Stimulated activated CD4-positive, alpha-beta T cell treated with anti-CD3 and anti-CD28 coated beads, Interleukin-15, amount 100 ng/mL, for 48 hours (primary cell): ENCODE measurements around the gene NID1.
A peak's percentile ranks its signal among the peaks of the same experiment; 100 is the strongest.

Experiments used
- DNase-seq, 2 donors: peaks; one replicate each; pipeline ENCODE4 v3.0.0-alpha.2; 2020; ENCODE audit warnings: low read depth in 2 of 2

Gene NID1

GRCh38 chr1:236064674-236065508 lies at the start of gene NID1:
TSS of gene NID1 (minus strand) at chr1:236065090. CDS start at chr1:236065079, 11 bp downstream.
- DNase-seq, result no peak

GRCh38 chr1:236114076-236114747 lies 49.3 kb upstream of the NID1 start:
- DNase-seq, result no peak

- DNase-seq, result no peak
Measured at GRCh38 chr1:236113324-236114032, 48.6 kb upstream of the NID1 start.

- no peak for DNase-seq
Measured at GRCh38 chr1:236112332-236112627, 47.4 kb upstream of the NID1 start.

- DNase-seq, result no peak
Measured at GRCh38 chr1:236111527-236112331, 46.8 kb upstream of the NID1 start.

- DNase-seq, result no peak
Measured at GRCh38 chr1:236110137-236110536, 45.2 kb upstream of the NID1 start.

GRCh38 chr1:236108027-236108648 lies 43.2 kb upstream of the NID1 start:
- DNase-seq, result no peak

GRCh38 chr1:236107121-236107907 lies 42.4 kb upstream of the NID1 start:
- DNase-seq, result no peak

- DNase-seq, result peak; percentile 18 to 53
Measured at GRCh38 chr1:236103646-236104218, 38.8 kb upstream of the NID1 start.

- DNase-seq, result no peak
Measured at GRCh38 chr1:236103059-236103458, 38.2 kb upstream of the NID1 start.

GRCh38 chr1:236102611-236103010 lies 37.7 kb upstream of the NID1 start:
- no peak for DNase-seq

GRCh38 chr1:236101233-236102200 lies 36.6 kb upstream of the NID1 start:
- no peak for DNase-seq

- DNase-seq, result no peak
Measured at GRCh38 chr1:236100799-236101198, 35.9 kb upstream of the NID1 start.

GRCh38 chr1:236099355-236099974 lies 34.6 kb upstream of the NID1 start:
- no peak for DNase-seq

- DNase-seq, result no peak
Measured at GRCh38 chr1:236098267-236098666, 33.4 kb upstream of the NID1 start.

GRCh38 chr1:236096660-236097482 lies 32.0 kb upstream of the NID1 start:
- peak; percentile 73 to 83 for DNase-seq

- no peak for DNase-seq
Measured at GRCh38 chr1:236095705-236096520, 31.0 kb upstream of the NID1 start.
